ENCODE measurements around the gene CTNNB1. TPM values are rescaled to one million over a fixed set of nuclear protein-coding genes. Genes with fewer than 3 reads are reported as not detected.

Gene CTNNB1
- total RNA-seq, 1 experiment from 2014 or later = 134 TPM

GRCh38 chr3:41163421-41163820 is 35.9 kb upstream of the CTNNB1 start:
- DNase-seq (ENCODE audit: low spot score) = no peak
- Histone ChIP-seq H3K36me3 (ENCODE audit: insufficient read depth, low read length, poor library complexity, severe bottlenecking) (no peaks in the 10 kb centered on the region), H3K27ac (ENCODE audit: low read depth, low read length, poor library complexity, severe bottlenecking) (no peak overlapping the region), H3K27me3 (replicated peaks; ENCODE audit: insufficient read depth, low read depth, low read length, poor library complexity) (no peaks in the 10 kb centered on the region), H3K4me1 (ENCODE audit: insufficient read depth, low read length, poor library complexity, severe bottlenecking) (no peaks in the 10 kb centered on the region), H3K9me3 (ENCODE audit: low read depth, low read length, poor library complexity, severe bottlenecking) (no peaks in the 10 kb centered on the region), H3K4me3 (ENCODE audit: low read depth, low read length, poor library complexity, severe bottlenecking) (no peak overlapping the region)
- CTCF ChIA-PET = no interaction called here
- BruUV-seq (replicated peaks) = no TSS peak
- POLR2A ChIA-PET (ENCODE audit: low non-redundant PET) = no interaction called here
- TF ChIP-seq EZH2 (IDR thresholded peaks at IDR 0.05; ENCODE audit: borderline replicate concordance, low read depth, low read length, poor library complexity, severe bottlenecking) (no peak), CTCF (conservative IDR thresholded peaks at IDR 0.05; ENCODE audit: low read depth, low read length) (no peak)
- intact Hi-C loops (cut with micrococcal nuclease; ENCODE audit: unreplicated experiment) = no loop called here

GRCh38 chr3:41164777-41165176 is 34.5 kb upstream of the CTNNB1 start:
- Histone ChIP-seq H3K4me1 (ENCODE audit: insufficient read depth, low read length, poor library complexity, severe bottlenecking) (no peaks in the 10 kb centered on the region), H3K27ac (ENCODE audit: low read depth, low read length, poor library complexity, severe bottlenecking) (no peak overlapping the region), H3K36me3 (ENCODE audit: insufficient read depth, low read length, poor library complexity, severe bottlenecking) (no peaks in the 10 kb centered on the region), H3K27me3 (replicated peaks; ENCODE audit: insufficient read depth, low read depth, low read length, poor library complexity) (no peaks in the 10 kb centered on the region), H3K9me3 (ENCODE audit: low read depth, low read length, poor library complexity, severe bottlenecking) (no peaks in the 10 kb centered on the region), H3K4me3 (ENCODE audit: low read depth, low read length, poor library complexity, severe bottlenecking) (no peak overlapping the region)
- intact Hi-C loops (cut with micrococcal nuclease; ENCODE audit: unreplicated experiment) = no loop called here
- ChIA-PET CTCF (no interaction called here), POLR2A (ENCODE audit: low non-redundant PET) (no interaction called here)
- no TSS peak for BruUV-seq (replicated peaks)
- TF ChIP-seq EZH2 (IDR thresholded peaks at IDR 0.05; ENCODE audit: borderline replicate concordance, low read depth, low read length, poor library complexity, severe bottlenecking) (no peak), CTCF (conservative IDR thresholded peaks at IDR 0.05; ENCODE audit: low read depth, low read length) (no peak)
- no peak for DNase-seq (ENCODE audit: low spot score)

GRCh38 chr3:41167722-41168497 is 31.4 kb upstream of the CTNNB1 start:
- Histone ChIP-seq H3K4me1 (ENCODE audit: insufficient read depth, low read length, poor library complexity, severe bottlenecking) (no peaks in the 10 kb centered on the region), H3K4me3 (ENCODE audit: low read depth, low read length, poor library complexity, severe bottlenecking) (no peak overlapping the region), H3K9me3 (ENCODE audit: low read depth, low read length, poor library complexity, severe bottlenecking) (no peaks in the 10 kb centered on the region), H3K36me3 (ENCODE audit: insufficient read depth, low read length, poor library complexity, severe bottlenecking) (no peaks in the 10 kb centered on the region), H3K27me3 (replicated peaks; ENCODE audit: insufficient read depth, low read depth, low read length, poor library complexity) (no peaks in the 10 kb centered on the region), H3K27ac (ENCODE audit: low read depth, low read length, poor library complexity, severe bottlenecking) (no peak overlapping the region)
- no TSS peak for BruUV-seq (replicated peaks)
- CTCF ChIA-PET = no interaction called here
- POLR2A ChIA-PET (ENCODE audit: low non-redundant PET) = no interaction called here
- intact Hi-C loops (cut with micrococcal nuclease; ENCODE audit: unreplicated experiment) = no loop called here
- TF ChIP-seq CTCF (conservative IDR thresholded peaks at IDR 0.05; ENCODE audit: low read depth, low read length) = no peak
- DNase-seq (ENCODE audit: low spot score) = no peak
